Measurements from ENCODE around the gene MAPKAPK5. TPM values are rescaled to one million over a fixed set of nuclear protein-coding genes. Genes with fewer than 3 reads are reported as not detected.

The MAPKAPK5 gene
- total RNA-seq, 4 donors from 2014 or later, result 40.7 to 70.4 (median 50.4) TPM

GRCh38 chr12:111840807-111841206 lies 1.2 kb upstream of the MAPKAPK5 start:
- H3K4me1 ChIP-seq, result peaks cover 0 to 51% (median 27%) of the 10 kb centered on the region in 3 donors
- ATAC-seq, result no peak
- H3K27ac ChIP-seq, result peak overlapping the region; percentile 88 to 97 (median 94)
- peaks cover 0 to 15% of the 10 kb centered on the region in 2 donors for H3K36me3 ChIP-seq
- H3K9me3 ChIP-seq, result no peaks in the 10 kb centered on the region
- no peak for TF ChIP-seq EP300 (IDR thresholded peaks at IDR 0.05)
- no peak for TF ChIP-seq CTCF (IDR thresholded peaks at IDR 0.05)
- no peak for TF ChIP-seq POLR2A (IDR thresholded peaks at IDR 0.05)
- TF ChIP-seq POLR2AphosphoS5 (IDR thresholded peaks at IDR 0.05), result no peak
- peaks cover under 1% of the 10 kb centered on the region for H3K27me3 ChIP-seq
- H3K4me3 ChIP-seq, result peak overlapping the region; percentile 71 to 98
- WGBS, 2 donors (ENCODE audit: low coverage in 1 of 2), result 52 to 53% methylated on average over 5 to 11 of the region's 11 CpGs

- peaks cover 0 to 15% of the 10 kb centered on the region in 2 donors for H3K36me3 ChIP-seq
- TF ChIP-seq EP300 (IDR thresholded peaks at IDR 0.05) (no peak), POLR2AphosphoS5 (IDR thresholded peaks at IDR 0.05) (no peak), CTCF (IDR thresholded peaks at IDR 0.05) (no peak), POLR2A (IDR thresholded peaks at IDR 0.05) (no peak)
- H3K27ac ChIP-seq, result peak overlapping the region; percentile 88 to 97 (median 94)
- whole genome bisulfite sequencing, 2 donors (ENCODE audit: low coverage in 1 of 2), result 0% methylated on average over 3 to 11 of the region's 13 CpGs
- no peaks in the 10 kb centered on the region for H3K9me3 ChIP-seq
- ATAC-seq, result peak; percentile 14
- H3K4me1 ChIP-seq, result peaks cover 0 to 56% (median 27%) of the 10 kb centered on the region in 3 donors
- H3K27me3 ChIP-seq, result no peaks in the 10 kb centered on the region
- peak overlapping the region; percentile 71 to 98 for H3K4me3 ChIP-seq
Measured at GRCh38 chr12:111841236-111841749, 735 bp upstream of the MAPKAPK5 start.

- H3K4me1 ChIP-seq, result peaks cover 0 to 65% (median 27%) of the 10 kb centered on the region in 3 donors
- no peaks in the 10 kb centered on the region for H3K9me3 ChIP-seq
- H3K4me3 ChIP-seq, result peak overlapping the region; percentile 71 to 98
- no peaks in the 10 kb centered on the region for H3K27me3 ChIP-seq
- no peak for TF ChIP-seq POLR2A (IDR thresholded peaks at IDR 0.05)
- no peak for TF ChIP-seq POLR2AphosphoS5 (IDR thresholded peaks at IDR 0.05)
- no peak for TF ChIP-seq CTCF (IDR thresholded peaks at IDR 0.05)
- TF ChIP-seq EP300 (IDR thresholded peaks at IDR 0.05), result no peak
- ATAC-seq, result peak; percentile 7
- peaks cover 0 to 15% of the 10 kb centered on the region in 2 donors for H3K36me3 ChIP-seq
- H3K27ac ChIP-seq, result peak overlapping the region; percentile 88 to 97 (median 94)
- WGBS, 2 donors (ENCODE audit: low coverage in 1 of 2), result 8 to 9% methylated on average over 9 of the region's 44 CpGs
Measured at GRCh38 chr12:111842556-111843396, 748 bp downstream of the MAPKAPK5 start.

GRCh38 chr12:111846016-111846415 lies 4.0 kb downstream of the MAPKAPK5 start:
- Histone ChIP-seq H3K4me1 (peaks cover 0 to 50% (median 16%) of the 10 kb centered on the region in 3 donors), H3K36me3 (peaks cover 0 to 16% of the 10 kb centered on the region in 2 donors), H3K9me3 (peaks cover 0 to 7% (median 0%) of the 10 kb centered on the region in 3 donors), H3K4me3 (no peak overlapping the region), H3K27me3 (no peaks in the 10 kb centered on the region), H3K27ac (no peak overlapping the region)
- no peak for ATAC-seq
- TF ChIP-seq CTCF (IDR thresholded peaks at IDR 0.05) (no peak), POLR2A (IDR thresholded peaks at IDR 0.05) (no peak), EP300 (IDR thresholded peaks at IDR 0.05) (no peak), POLR2AphosphoS5 (IDR thresholded peaks at IDR 0.05) (no peak)
- WGBS, 2 donors (ENCODE audit: low coverage in 1 of 2), result 60 to 62% methylated on average over 2 of the region's 2 CpGs

Data from gastroesophageal sphincter (tissue), 4 donors.